ENCODE results near the gene NTRK2. TPM values are rescaled to one million over a fixed set of nuclear protein-coding genes. Genes with fewer than 3 reads are reported as not detected.

NTRK2 gene
- total RNA-seq, 1 donor: under 0.01 TPM

DNA sequence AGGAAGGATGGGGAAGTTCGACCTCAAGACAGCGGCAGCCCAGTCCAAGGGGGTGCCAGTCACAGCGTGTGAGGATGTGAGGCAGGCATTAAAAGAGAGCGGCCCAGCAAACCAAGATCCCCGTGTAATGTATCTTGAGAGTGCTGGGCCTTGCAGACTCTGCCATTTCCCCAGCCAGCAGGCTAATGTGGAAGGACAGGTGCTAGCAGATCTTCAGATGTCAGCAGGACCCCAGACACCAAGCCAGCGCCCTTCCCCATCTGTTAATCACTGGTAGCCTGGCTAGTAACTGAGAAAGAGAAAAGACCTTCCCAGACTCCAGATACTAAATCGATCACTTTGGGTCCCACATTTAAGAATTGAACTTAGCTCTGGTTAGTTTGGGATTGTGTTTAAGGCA lies 62.2 kb downstream of the NTRK2 start:
- DNase-seq (ENCODE audit: low read depth in 2 of 3, low spot score in 2 of 3): no peak

DNA sequence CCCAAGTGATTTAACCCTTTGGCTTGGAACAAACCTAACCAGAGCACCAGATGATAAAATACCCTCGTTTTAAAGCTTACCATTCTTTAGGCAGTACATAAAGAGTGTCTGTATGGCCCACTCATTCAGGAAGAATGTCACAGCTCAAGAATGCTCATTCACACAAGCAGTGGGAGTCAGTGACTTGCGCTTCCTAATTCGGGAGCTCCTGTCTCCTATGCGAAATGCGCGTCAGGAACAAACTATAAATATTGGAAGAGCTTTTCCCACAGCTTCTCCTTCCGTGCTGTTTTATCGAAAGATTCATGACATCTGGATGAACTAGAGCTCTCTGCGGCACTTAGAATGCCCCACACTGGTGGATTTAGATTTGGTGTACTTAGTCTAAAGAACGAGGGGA lies 66.6 kb downstream of the NTRK2 start:
- DNase-seq (ENCODE audit: low read depth in 2 of 3, low spot score in 2 of 3): no peak

DNA sequence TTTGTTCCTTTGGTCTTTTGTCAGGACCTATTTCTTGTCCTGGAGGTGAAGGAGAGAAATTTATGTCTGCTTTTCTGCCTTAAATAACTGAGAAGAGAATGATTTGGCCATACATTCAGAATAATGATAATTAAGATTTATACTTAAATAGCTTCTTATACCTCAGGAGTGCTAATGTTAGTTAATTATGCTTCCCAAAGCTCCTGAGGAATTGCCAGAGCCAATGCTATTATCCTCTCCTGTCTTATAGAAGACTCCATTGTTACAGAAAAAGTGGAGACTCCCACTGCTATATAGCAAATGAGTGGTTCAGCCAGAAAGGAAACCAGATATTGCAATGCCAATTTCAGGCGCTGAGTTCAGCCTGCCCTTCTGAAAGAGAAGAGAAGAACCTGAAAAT lies 67.0 kb downstream of the NTRK2 start:
- no peak for DNase-seq (ENCODE audit: low read depth in 2 of 3, low spot score in 2 of 3)

DNA sequence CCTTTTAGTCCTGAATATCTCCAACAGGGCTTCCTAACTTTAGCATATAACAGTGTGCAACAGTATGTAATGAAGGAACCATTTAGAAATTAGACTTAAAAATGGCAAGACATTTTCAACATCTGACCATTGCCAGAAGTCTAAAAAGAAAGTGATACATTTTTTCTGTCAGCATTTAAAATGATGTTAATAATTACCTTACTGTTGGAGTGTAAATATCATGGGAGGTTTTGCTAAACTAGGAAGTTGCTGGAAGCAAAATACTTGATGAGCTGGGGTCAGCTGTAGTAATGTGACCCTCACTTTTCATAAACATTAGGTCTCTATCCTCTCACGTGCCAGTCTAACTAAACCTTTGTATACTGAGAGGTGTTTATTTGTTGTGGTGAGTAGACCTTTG lies 68.8 kb downstream of the NTRK2 start:
- DNase-seq (ENCODE audit: low read depth in 2 of 3, low spot score in 2 of 3): no peak

DNA sequence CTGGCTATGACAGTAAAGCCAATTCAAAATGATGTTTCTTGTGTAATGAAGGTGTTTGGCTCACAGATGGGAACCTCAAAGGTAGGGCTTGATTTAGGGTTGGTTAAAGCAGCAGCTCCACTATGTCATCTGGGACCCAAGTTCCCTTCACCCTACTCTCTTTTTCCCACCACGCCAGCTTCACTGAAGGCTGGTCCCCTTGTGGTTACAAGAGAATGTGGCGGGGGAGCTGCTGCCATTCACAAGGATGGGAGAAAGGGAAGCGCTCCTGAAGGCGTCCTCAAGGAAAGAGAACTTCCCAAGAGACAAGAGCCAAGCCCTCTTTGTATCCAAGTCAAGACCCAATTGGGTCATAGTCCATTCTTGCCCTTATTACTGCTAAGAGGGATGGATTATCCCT lies 72.7 kb downstream of the NTRK2 start:
- no peak for DNase-seq (ENCODE audit: low read depth in 2 of 3, low spot score in 2 of 3)

DNA sequence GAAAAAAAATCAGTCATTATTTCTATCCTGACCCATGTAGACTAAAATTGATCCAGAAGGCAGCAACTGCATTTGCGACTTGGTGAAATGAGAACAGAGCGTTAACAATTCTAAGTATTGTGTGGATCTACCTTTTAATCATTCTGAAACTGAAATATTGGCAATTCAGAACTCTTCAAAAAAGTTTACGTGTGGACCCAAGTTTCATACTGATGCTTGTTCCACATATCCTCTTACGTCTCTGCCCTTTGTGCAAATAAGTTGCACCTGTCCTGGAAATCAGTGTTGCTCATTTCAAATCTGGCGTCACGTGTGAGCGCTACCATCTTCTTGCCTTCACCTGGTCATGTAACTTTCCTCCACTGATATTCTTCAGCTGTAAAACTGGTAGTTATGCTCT lies 74.7 kb downstream of the NTRK2 start:
- no peak for DNase-seq (ENCODE audit: low read depth in 2 of 3, low spot score in 2 of 3)

DNA sequence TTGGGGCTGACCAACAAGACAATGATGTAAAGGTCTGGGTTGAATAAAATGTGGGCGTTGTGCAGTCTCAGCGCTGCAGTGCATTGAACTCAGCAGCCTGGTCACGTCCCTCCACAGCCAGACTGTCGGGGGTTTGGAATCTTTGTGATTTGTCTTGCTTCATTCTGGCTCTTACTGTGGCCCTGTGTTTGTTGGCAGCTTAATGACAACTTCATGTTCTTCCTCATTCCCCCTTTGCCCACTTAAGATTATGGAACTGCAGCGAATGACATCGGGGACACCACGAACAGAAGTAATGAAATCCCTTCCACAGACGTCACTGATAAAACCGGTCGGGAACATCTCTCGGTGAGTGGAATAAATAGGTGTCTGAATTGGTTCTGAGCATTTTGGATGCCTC lies 75.2 kb downstream of the NTRK2 start:
- DNase-seq (ENCODE audit: low read depth in 2 of 3, low spot score in 2 of 3): no peak

DNA sequence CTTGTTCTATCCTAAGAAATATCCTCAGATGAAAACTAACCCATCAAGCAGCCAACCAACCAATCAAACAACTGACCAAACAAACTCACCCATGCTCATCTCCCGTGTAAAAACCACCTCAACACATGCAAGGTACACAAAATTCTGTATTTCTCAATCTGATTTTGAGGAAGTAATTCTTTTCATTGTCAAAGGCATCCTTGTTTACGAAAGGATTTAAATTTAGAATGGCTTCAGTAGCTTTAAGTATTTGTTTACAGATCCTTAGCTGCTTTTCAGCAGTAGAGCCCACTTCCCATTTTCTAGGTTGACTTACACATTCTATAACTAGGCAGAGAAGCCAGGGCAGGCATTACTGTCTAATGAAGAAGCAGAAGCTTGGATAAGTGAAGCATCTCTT lies 78.6 kb downstream of the NTRK2 start:
- no peak for DNase-seq (ENCODE audit: low read depth in 2 of 3, low spot score in 2 of 3)

DNA sequence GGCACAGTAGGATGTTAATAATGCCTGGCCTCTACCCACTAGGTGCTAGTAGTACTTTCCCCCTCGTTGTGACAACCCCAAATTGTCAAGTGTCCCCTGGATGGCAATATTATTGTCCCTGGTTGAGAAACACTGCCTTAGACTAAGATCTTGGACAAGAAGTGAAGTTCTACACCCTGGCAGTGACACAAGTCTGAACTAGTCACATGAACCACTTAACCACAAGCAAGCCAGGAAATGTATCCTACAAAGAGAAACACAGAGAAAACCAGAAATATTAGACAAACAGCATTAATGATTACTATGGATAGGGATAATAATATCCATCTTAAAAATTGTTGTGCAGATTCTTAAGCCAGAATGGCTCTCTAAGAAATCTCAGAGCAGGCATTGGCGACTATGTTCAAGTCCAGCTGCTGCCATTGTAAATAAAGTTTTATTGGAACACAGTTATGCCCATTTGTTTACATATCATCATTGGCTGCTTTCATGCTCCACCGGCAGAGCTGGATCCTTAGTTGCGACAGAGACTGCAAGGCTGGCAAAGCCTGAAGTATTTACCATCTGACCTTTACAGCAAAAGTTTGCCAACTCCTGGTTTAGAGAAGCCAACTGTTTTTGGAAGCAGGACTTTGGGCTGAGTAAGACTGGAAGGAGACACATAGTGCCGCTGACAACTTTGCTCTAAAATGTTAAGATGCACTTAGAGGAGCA lies 80.8 kb downstream of the NTRK2 start:
- no peak for DNase-seq (ENCODE audit: low read depth in 2 of 3, low spot score in 2 of 3)

DNA sequence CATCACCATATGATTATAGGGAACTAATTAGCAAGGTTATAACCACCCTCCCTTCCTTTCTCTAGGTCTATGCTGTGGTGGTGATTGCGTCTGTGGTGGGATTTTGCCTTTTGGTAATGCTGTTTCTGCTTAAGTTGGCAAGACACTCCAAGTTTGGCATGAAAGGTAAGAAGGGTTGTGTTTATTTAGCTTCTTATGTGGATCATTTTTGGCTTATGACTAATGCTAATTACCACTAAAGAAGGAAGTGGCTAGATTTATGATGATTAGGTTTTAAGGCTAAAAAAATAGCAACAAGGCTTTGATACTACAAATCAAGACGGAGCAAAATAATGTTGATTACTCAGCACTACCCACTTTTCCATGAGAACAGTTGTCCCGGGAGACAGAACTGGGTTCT lies 82.4 kb downstream of the NTRK2 start:
- no peak for DNase-seq (ENCODE audit: low read depth in 2 of 3, low spot score in 2 of 3)

DNA sequence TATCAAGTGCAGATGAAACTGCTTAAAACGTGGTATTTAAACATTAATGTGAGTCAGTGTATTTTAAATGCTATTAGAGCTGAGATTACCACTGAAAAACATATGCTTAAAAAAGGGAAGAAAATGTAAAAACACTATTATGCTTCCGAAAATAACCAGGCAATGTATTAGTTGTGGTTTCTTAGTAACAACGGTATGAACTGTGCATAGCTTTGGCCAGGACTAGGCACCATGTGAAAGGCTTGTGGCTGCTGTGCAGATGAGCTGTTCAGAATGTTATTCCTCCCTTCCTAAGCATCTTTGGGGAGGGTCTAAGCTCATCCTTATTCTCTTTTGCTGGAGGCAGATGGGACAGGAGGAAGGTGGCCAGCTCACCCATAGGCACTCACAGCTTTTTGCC lies 84.9 kb downstream of the NTRK2 start:
- no peak for DNase-seq (ENCODE audit: low read depth in 2 of 3, low spot score in 2 of 3)

DNA sequence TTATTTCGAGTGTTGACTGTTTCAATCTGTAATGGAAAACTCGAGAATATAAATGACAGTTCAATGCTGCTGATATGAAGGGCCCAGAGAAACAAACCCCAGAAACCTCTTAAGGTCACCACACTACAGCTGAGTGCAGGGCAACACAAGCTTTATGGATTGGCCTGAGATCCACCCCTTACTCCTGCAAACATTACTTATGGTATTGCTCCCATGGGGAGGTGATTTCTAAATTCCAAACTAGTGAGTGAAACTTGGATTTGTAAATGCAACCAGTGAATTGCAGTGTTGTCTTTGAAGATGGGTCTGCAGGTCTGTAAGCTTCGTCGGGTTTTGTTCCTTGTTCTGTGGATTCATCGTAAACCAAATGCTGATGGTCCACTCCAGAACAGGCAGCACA lies 85.4 kb downstream of the NTRK2 start:
- DNase-seq (ENCODE audit: low read depth in 2 of 3, low spot score in 2 of 3): no peak

DNA sequence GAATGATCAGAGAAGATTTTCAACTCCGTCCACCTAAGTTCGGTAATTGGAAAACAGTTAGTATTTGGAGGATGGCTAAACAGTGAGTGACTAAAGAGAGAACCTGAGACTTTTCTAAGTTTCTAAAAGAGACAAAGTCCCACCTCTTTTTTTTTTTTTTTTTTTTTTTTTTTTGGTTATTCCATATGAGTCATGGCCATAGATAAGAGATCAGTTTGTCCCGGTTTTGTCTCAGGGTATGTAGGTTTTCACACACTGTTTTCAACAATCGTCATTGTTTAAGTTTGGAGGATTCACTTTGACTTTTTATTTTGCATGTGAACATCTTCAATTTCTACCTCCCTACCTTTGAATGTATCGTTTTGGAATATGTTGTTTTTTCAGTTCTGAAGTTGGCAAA lies 85.9 kb downstream of the NTRK2 start:
- no peak for DNase-seq (ENCODE audit: low read depth in 2 of 3, low spot score in 2 of 3)

DNA sequence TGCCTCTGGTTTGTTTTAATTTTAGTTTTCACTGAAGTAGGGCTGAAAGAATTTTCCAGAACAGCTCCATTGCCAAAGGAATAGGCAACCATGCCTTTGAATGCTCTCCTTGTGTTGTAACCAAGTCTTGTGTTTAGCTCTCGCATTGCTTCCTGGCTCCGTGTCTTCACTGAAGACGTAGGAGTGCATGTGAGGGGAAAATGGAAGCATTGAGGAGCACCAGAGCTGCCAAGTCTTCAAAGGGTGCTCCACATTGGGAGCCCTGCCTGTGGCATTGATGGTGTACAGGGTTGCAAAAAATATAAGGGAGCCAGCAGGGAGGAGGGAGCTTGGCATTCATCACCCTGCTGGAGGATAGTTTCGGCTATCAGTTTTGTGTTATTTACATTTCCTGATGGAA lies 86.6 kb downstream of the NTRK2 start:
- no peak for DNase-seq (ENCODE audit: low read depth in 2 of 3, low spot score in 2 of 3)

DNA sequence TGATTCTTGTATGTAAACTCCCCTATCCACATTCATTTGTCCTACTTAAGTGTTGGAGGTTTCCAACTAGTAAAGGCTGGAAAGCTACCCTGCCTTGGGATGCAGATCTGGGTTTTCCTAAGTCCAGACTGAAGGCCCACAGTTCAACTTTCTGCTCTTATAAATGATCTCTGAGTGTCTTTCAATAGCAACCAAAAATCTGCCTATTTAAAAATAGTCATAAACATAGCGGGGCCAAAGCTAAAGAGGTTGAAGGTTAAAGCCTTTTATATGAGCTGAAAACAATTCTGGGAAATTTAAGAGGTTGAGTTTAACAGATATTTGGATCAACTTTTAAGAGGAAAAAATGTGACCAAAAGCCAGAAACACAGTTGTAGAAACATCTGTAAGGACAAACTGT lies 87.2 kb downstream of the NTRK2 start:
- DNase-seq (ENCODE audit: low read depth in 2 of 3, low spot score in 2 of 3): no peak

DNA sequence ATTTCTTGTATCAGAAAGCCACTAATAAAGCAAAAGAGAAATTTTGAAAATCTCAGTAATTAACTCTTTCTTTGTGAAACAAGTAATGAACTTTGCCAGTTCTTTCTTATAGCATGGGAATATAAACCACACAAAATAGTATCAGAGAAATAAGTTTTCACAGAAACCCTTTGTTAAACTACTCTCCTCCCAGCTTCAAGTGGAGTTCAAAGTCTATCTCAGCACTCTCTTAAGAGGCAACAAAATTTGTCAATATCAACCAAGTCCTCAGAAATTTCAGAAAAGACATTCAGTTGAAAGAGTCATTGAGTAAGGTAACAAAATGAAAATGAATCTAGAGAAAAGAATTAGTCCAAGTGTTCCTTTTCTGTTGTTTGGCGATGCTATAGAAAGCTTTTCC lies 89.3 kb downstream of the NTRK2 start:
- no peak for DNase-seq (ENCODE audit: low read depth in 2 of 3, low spot score in 2 of 3)

DNA sequence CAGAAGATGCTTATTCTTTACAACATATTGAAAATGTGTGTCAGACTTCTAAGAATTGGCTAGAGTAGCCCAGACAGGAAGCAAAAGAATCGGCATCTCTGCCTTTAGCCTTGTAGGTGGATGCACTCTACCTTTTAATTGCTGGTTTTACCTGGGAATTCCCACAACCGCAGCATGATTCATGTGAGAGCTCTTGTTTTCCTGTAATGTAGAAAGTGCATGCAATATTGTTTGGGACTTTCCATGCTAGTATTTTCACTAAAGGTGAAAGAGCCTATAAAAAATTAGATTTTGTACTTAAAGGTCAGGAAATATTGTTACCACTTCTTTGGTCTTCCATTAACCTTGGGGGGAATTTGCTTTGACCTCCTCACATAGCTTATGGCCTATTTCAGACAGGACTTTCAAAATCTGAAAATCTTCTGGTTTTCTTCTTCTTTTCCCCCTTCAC lies 89.8 kb downstream of the NTRK2 start:
- no peak for DNase-seq (ENCODE audit: low read depth in 2 of 3, low spot score in 2 of 3)

DNA sequence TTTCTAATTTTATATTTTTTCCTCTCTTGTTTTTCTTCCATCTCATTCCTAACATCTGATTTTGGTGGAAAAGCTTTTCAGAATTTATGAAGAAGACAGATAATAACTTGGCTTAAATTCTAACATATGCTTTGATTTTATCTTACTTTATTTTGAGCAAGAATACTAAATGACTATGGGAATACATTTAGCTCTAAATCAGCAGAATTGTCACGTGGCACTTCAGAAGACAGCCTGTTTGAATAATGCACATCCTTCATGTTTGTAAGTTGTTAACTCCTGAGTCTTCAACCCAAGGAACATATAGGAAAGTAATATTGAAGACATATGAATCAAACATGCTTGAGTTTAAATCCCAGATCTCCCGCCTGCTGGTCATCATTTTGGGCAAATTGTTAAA lies 90.3 kb downstream of the NTRK2 start:
- no peak for DNase-seq (ENCODE audit: low read depth in 2 of 3, low spot score in 2 of 3)

DNA sequence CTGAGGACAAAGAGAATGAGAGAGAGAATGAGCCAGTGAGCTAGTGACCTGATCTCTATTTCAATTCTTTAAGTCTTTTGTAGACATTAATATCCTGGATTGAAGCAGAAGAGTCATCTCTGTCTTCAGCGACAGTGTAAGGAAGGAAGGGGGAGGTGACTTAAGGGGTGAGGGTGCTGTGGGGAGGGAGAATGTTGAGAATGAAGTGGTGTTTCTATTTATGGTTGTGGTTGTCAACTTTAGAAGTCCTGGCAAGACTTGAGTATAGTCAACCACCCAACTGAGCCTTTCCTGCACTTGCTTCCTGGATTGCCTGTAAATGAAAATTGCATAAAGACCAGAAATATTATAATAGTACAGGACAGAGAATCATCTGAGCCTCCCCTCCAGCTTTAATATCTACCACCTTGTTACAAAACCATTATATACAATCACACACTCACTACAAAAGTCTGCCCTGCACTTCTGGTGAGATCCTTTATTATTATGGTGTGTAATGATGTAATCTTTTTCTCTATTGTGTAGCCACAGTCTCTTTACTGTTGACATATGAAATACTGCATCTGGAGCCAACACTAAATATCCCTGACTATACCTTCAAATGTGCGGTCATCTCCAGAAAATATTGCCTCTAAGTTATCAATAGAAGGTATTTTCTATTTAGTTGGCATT lies 91.7 kb downstream of the NTRK2 start:
- no peak for DNase-seq (ENCODE audit: low read depth in 2 of 3, low spot score in 2 of 3)

DNA sequence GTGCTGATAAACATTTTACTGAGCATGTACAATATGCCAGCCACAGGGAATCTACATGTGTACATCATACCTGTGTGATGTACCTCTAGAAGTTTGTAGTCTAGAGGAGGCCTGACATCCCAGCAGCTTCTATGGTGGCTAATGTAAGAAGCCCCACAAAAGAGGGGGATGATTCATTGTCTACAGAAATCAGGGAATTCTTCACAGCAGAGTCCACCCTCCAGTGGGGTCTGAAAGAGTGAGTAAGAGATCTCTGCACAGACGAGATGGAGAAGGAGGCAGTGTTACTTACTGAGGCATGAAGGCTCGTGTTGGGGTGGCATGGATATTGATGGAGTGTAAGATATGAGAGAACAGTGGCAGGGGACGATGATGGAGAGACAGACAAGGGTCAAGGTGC lies 103.0 kb downstream of the NTRK2 start:
- no peak for DNase-seq (ENCODE audit: low read depth in 2 of 3, low spot score in 2 of 3)

DNA sequence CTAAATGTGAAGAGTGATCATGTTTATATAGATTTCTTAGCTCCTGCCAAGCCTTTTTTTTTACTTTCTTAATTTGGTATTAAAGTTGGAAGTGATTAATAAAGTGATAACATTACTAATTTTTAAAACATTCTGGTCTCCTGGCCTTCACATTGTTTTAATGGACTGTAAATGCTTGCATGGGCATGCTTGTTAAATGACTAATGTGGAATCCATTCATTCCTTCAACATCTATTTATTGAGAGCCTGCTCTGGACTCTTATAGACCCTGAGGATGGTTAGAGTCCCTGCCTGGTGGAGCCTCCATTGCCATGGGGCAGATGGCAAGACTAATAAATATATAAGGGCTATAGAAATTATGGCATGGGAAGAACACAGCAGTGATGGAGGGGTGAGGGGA lies 103.5 kb downstream of the NTRK2 start:
- no peak for DNase-seq (ENCODE audit: low read depth in 2 of 3, low spot score in 2 of 3)

DNA sequence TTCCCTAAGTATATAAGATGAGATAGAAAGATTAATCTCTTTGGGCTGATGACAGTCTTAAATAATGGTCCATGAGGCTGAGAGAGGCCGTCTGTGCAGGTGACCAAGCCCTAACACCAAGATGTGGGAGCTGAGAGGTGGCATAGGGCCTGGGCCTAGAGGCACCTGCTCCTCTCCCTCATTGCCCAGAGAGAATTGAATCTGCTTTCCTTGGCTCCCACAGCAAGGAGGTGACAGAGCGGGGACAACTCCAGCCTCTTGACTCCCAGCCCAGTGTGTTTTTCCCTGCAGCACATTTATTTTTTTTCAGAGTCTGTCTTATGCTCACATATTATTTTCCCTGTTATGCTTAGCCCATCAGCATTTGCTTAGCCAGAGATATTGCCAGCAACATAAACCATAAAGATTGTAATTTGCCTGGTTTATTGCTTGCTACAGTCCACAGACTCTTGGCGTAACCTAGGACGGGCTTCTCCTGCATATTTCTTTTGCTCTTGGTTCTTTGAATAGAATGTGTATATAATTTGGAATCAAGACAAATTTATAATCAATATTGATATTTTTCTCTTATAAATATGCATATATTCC lies 105.6 kb downstream of the NTRK2 start:
- no peak for DNase-seq (ENCODE audit: low read depth in 2 of 3, low spot score in 2 of 3)

All from hematopoietic multipotent progenitor cell (in vitro differentiated cells).